Breast epithelium (tissue), 3 donors: ENCODE results near the gene SGTA.

Experiments
- POLR2A ChIP-seq: fragments of 450-650 bp; IDR thresholded peaks from one replicate; pipeline ENCODE4 v1.6.1; 2016; ENCODE audit warnings: antibody characterized with exemption, mild to moderate bottlenecking, moderate library complexity
- POLR2AphosphoS5 ChIP-seq, 3 donors: sonication (generic); formaldehyde crosslinking; IDR thresholded peaks; one replicate each; pipeline ENCODE4 v1.6.1; 2017; ENCODE audit warnings: antibody characterized with exemption in 3 of 3
- TF ChIP-seq, protein P1 (sequence below), 3 donors: fragments of 450-650 bp; IDR thresholded peaks; one replicate each; pipeline ENCODE4 v1.5.1; 2016 to 2017; ENCODE audit warnings: antibody characterized with exemption in 3 of 3, mild to moderate bottlenecking in 3 of 3, moderate library complexity in 3 of 3

DNA sequence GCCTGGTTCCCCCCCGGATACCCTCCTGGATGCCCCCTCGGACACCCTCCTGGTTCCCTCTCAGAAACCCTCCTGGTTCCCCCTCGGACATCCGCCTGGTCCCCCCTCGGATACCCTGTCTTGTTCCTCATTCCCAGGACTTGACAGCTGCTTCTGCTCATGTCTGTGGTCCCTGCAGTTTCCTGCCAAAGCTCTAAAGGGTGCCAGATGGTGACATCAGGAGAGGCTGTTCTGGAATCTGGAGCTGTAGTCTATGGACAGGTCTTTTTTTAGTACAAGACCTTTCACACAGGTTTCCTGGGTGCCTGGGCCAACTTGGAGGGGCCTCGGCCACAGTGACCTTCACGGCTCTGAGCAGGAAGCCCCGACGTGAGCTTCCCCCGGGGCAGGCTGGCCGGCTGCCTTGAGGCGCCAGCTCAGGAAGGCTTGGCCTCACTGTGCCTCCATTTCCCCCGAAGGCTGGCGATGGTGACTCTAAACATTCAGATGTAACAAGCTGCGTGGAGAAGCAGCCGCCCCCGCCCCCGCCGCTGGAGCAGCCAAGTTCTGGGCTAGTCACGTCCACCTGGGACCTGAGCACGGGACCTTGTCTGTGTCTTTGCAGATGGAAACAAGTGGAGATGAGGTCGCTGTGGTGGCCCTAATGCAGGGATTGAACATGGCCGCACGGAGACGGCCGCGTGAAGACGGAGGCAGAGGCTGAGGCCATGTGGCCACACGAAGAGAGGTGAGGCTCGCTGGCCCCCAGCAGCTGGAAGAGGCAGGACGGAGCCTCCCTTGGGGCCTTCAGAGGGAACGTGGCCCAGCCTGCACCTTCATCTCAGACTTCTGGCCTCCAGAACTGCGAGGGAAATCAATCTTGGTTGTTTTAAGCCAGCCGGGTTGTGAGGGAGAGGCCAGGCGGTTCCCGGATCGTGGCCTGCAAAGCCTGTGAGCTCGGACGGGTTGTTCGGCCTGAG is 12.7 kb downstream of the SGTA start:
- TF ChIP-seq, protein P1, sequence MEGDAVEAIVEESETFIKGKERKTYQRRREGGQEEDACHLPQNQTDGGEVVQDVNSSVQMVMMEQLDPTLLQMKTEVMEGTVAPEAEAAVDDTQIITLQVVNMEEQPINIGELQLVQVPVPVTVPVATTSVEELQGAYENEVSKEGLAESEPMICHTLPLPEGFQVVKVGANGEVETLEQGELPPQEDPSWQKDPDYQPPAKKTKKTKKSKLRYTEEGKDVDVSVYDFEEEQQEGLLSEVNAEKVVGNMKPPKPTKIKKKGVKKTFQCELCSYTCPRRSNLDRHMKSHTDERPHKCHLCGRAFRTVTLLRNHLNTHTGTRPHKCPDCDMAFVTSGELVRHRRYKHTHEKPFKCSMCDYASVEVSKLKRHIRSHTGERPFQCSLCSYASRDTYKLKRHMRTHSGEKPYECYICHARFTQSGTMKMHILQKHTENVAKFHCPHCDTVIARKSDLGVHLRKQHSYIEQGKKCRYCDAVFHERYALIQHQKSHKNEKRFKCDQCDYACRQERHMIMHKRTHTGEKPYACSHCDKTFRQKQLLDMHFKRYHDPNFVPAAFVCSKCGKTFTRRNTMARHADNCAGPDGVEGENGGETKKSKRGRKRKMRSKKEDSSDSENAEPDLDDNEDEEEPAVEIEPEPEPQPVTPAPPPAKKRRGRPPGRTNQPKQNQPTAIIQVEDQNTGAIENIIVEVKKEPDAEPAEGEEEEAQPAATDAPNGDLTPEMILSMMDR (IDR thresholded peaks at IDR 0.05) = no peak
- TF ChIP-seq POLR2AphosphoS5 (IDR thresholded peaks at IDR 0.05) (no peak), POLR2A (no peak)
